Peyer's patch (tissue), 4 donors: ENCODE measurements around the gene DALRD3.

ENCODE experiments used
- CTCF ChIP-seq, 6 experiments: fragments of 450-650 bp in 4 of 6; fragments of 200-600 bp in 2 of 6; sonication (generic) in 1 of 6; IDR thresholded peaks; one replicate each; pipeline ENCODE4 v1.5.1; 2017 to 2019; ENCODE audit warnings: antibody characterized with exemption in 6 of 6, mild to moderate bottlenecking in 3 of 6, moderate library complexity in 1 of 6
- POLR2A ChIP-seq, 2 donors: fragments of 450-650 bp; IDR thresholded peaks; one replicate each; pipeline ENCODE4 v1.5.1; 2017; ENCODE audit warnings: antibody characterized with exemption in 2 of 2, mild to moderate bottlenecking in 2 of 2, moderate library complexity in 2 of 2

- no peak for TF ChIP-seq CTCF (IDR thresholded peaks at IDR 0.05)
- TF ChIP-seq POLR2A (IDR thresholded peaks at IDR 0.05): no peak
These were observed 2.6 kb downstream of the DALRD3 start for GRCh38 chr3:49015765-49016164.
